ENCODE data around the gene ADGRB3.

DNA sequence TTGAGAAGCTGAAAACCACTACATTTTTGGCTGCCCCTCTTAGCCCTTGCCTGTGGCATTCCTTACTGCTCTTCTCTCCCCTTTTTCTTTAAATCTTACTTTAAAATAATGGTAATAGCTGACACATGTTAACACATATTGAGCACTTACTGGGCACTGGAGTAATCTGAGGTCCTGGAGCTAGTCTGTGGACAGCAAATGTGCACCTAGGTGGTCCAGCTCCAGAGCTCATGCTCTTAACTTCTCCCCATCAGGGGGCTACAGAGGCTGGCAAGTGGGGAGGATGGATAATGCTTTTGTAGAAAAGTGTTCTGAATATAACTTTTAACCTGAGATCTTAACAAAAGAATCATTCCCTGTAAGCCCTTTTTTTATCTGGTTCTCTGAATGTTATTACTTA is 74.8 kb downstream of the ADGRB3 start:
- TF ChIP-seq CTCF (IDR thresholded peaks at IDR 0.05) (no peak), POLR2A (IDR thresholded peaks at IDR 0.05) (no peak)

All from lower leg skin (tissue), 3 donors.